PC-9 (cell line): ENCODE data around the gene STK32B.

ENCODE experiments used
- EZH2 ChIP-seq: fragments of 200-600 bp; sonication (generic); IDR thresholded peaks from 2 replicates; pipeline ENCODE4 v1.8.0; 2017; ENCODE audit warnings: antibody characterized with exemption, low read depth
- TF ChIP-seq, protein P1 (sequence below): fragments of 200-600 bp; sonication (generic); conservative IDR thresholded peaks from 2 replicates; pipeline ENCODE4 v1.6.1; 2017; ENCODE audit warnings: mixed run types, antibody characterized with exemption, mild to moderate bottlenecking, moderate library complexity

DNA sequence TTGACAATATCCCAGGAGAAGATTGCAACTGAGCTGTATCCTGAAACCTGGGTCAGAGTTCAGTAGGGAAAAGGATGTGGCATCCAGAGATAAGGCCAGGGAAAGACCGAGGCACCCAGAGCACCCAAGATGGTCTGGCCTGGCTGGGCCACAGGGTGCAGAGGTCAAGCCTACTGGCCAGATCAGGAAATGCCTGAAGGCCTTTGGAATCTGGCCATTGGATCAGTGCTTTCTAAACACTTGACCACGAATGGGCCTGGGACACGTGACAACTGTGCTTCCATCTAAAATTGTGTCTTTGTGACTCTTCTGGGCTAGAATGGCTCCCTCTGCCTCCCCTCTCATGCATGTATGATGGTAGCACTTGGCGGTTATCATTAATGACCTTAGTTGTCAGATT, 340.2 kb downstream of the STK32B start:
- TF ChIP-seq, protein P1, sequence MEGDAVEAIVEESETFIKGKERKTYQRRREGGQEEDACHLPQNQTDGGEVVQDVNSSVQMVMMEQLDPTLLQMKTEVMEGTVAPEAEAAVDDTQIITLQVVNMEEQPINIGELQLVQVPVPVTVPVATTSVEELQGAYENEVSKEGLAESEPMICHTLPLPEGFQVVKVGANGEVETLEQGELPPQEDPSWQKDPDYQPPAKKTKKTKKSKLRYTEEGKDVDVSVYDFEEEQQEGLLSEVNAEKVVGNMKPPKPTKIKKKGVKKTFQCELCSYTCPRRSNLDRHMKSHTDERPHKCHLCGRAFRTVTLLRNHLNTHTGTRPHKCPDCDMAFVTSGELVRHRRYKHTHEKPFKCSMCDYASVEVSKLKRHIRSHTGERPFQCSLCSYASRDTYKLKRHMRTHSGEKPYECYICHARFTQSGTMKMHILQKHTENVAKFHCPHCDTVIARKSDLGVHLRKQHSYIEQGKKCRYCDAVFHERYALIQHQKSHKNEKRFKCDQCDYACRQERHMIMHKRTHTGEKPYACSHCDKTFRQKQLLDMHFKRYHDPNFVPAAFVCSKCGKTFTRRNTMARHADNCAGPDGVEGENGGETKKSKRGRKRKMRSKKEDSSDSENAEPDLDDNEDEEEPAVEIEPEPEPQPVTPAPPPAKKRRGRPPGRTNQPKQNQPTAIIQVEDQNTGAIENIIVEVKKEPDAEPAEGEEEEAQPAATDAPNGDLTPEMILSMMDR: no peak
- TF ChIP-seq EZH2: no peak
